GM23338 (cell line): ENCODE results near the gene RIT2. TPM values are rescaled to one million over a fixed set of nuclear protein-coding genes. Genes with fewer than 3 reads are reported as not detected.

Experiments
- ATAC-seq: fragments of 200-7000 bp; cut with Tn5 transposase; 3 replicates; pipeline ENCODE4 v1.9.1; 2020
- DNase-seq: peaks from one replicate; pipeline ENCODE4 v3.0.0-alpha.2; 2015; ENCODE audit warnings: low spot score
- H2AFZ ChIP-seq: fragments of 200-600 bp; sonication (generic); 2 replicates; pipeline ENCODE4 v1.8.0; 2016; ENCODE audit warnings: antibody characterized with exemption, mild to moderate bottlenecking, moderate library complexity
- H3F3A ChIP-seq: fragments of 200-600 bp; sonication (generic); replicated peaks from 2 replicates; pipeline ENCODE4 v1.8.0; 2017; ENCODE audit warnings: antibody characterized with exemption, mixed run types, low read depth
- H3K27ac ChIP-seq: fragments of 200-600 bp; sonication (generic); 2 replicates; pipeline ENCODE4 v1.6.1; 2016; ENCODE audit warnings: low read depth
- H3K27me3 ChIP-seq: fragments of 200-600 bp; sonication (generic); 2 replicates; pipeline ENCODE4 v1.8.0; 2016; ENCODE audit warnings: mild to moderate bottlenecking, mixed run types, moderate library complexity; ENCODE audit not compliant: insufficient read depth
- H3K36me3 ChIP-seq: fragments of 200-600 bp; sonication (generic); 2 replicates; pipeline ENCODE4 v1.8.0; 2016; ENCODE audit warnings: mild to moderate bottlenecking; ENCODE audit not compliant: insufficient read depth
- H3K4me1 ChIP-seq: fragments of 200-600 bp; sonication (generic); 2 replicates; pipeline ENCODE4 v1.8.0; 2016; ENCODE audit warnings: mild to moderate bottlenecking, moderate library complexity; ENCODE audit not compliant: insufficient read depth
- H3K4me2 ChIP-seq: fragments of 200-600 bp; sonication (generic); 2 replicates; pipeline ENCODE4 v1.7.1; 2017; ENCODE audit warnings: mixed run types
- H3K4me3 ChIP-seq: fragments of 200-600 bp; sonication (generic); 2 replicates; pipeline ENCODE4 v1.6.1; 2016; ENCODE audit warnings: mixed run types
- H3K79me2 ChIP-seq: fragments of 200-600 bp; sonication (generic); replicated peaks from 2 replicates; pipeline ENCODE4 v1.8.0; 2017; ENCODE audit warnings: mild to moderate bottlenecking; ENCODE audit not compliant: insufficient read depth
- H3K9me2 ChIP-seq: fragments of 200-600 bp; sonication (generic); 2 replicates; pipeline ENCODE4 v1.8.0; 2017; ENCODE audit not compliant: insufficient read depth
- H4K20me1 ChIP-seq: fragments of 200-600 bp; sonication (generic); replicated peaks from 2 replicates; pipeline ENCODE4 v1.8.0; 2017; ENCODE audit warnings: mild to moderate bottlenecking; ENCODE audit not compliant: insufficient read depth
- H3K27ac Mint-ChIP-seq: 2 replicates; pipeline ENCODE4 v1.8.0; 2020; ENCODE audit warnings: inconsistent platforms, mild to moderate bottlenecking, moderate library complexity, mixed read lengths
- H3K27me3 Mint-ChIP-seq: 3 replicates; pipeline ENCODE4 v1.8.0; 2022; ENCODE audit warnings: low read depth, mild to moderate bottlenecking, moderate library complexity, mixed read lengths, inconsistent platforms; ENCODE audit not compliant: insufficient read depth, poor library complexity
- H3K36me3 Mint-ChIP-seq: 3 replicates; pipeline ENCODE4 v1.8.0; 2021; ENCODE audit warnings: low read depth, mild to moderate bottlenecking, inconsistent platforms, moderate library complexity, mixed read lengths
- H3K4me1 Mint-ChIP-seq: 3 replicates; pipeline ENCODE4 v1.8.0; 2020; ENCODE audit warnings: mild to moderate bottlenecking, inconsistent platforms, mixed read lengths
- H3K4me3 Mint-ChIP-seq: 3 replicates; pipeline ENCODE4 v1.8.0; 2021; ENCODE audit warnings: moderate library complexity, mild to moderate bottlenecking, inconsistent platforms, mixed read lengths
- H3K9me3 Mint-ChIP-seq: 3 replicates; pipeline ENCODE4 v1.8.0; 2020; ENCODE audit warnings: moderate library complexity, mild to moderate bottlenecking, inconsistent platforms, mixed read lengths
- CREB1 ChIP-seq: fragments of 250-450 bp; sonication (Bioruptor Pico); IDR thresholded peaks from 2 replicates; pipeline ENCODE4 v1.5.0; 2020; ENCODE audit warnings: low read depth, mild to moderate bottlenecking, moderate library complexity
- EZH2 ChIP-seq: fragments of 200-600 bp; sonication (generic); IDR thresholded peaks from one replicate; pipeline ENCODE4 v1.8.0; 2017; ENCODE audit warnings: antibody characterized with exemption, mild to moderate bottlenecking, low read depth; ENCODE audit not compliant: unreplicated experiment
- EZH2phosphoT487 ChIP-seq: fragments of 200-600 bp; sonication (generic); IDR thresholded peaks from one replicate; pipeline ENCODE4 v1.8.1; 2018; ENCODE audit warnings: antibody characterized with exemption; ENCODE audit not compliant: unreplicated experiment
- JUNB ChIP-seq: IDR thresholded peaks from one replicate; pipeline ENCODE4 v1.6.1; 2016; ENCODE audit warnings: antibody characterized with exemption; ENCODE audit not compliant: unreplicated experiment
- NANOG ChIP-seq: IDR thresholded peaks from 2 replicates; pipeline ENCODE4 v1.6.1; 2016; ENCODE audit warnings: antibody characterized with exemption, borderline replicate concordance
- POLR2AphosphoS5 ChIP-seq: IDR thresholded peaks from 2 replicates; pipeline ENCODE4 v1.6.1; 2016; ENCODE audit warnings: antibody characterized with exemption, low read depth
- STAT1 ChIP-seq: IDR thresholded peaks from one replicate; pipeline ENCODE4 v1.6.1; 2016; ENCODE audit warnings: antibody characterized with exemption; ENCODE audit not compliant: unreplicated experiment
- ZNF114 ChIP-seq: fragments of 250-450 bp; sonication (Bioruptor Pico); IDR thresholded peaks from 2 replicates; pipeline ENCODE4 v1.5.0; 2020; ENCODE audit warnings: mild to moderate bottlenecking, moderate library complexity
- ZNF331 ChIP-seq: fragments of 250-450 bp; sonication (Bioruptor Pico); IDR thresholded peaks from 2 replicates; pipeline ENCODE4 v1.5.0; 2020; ENCODE audit warnings: low read depth, mild to moderate bottlenecking, moderate library complexity
- polyA plus RNA-seq: library from polyadenylated mRNA; unstranded; fragments of >200 nt; fragmentation: Nextera tagmentation; extraction: Ambion mirVana; gene quantifications from 2 replicates; pipeline ENCODE4 v1.2.1, GENCODE V29; 2016
- total RNA-seq: library from RNA; depleted of rRNA; stranded (reverse); fragments of >200 nt; shearing (Covaris generic); gene quantifications from 2 replicates; pipeline ENCODE4 v1.2.3, GENCODE V29; 2014
- TF ChIP-seq, protein P1 (sequence below): fragments of 250-450 bp; sonication (Bioruptor Pico); IDR thresholded peaks from 2 replicates; pipeline ENCODE4 v1.5.0; 2020; ENCODE audit warnings: mild to moderate bottlenecking, moderate library complexity
- TF ChIP-seq, protein P2 (sequence below): IDR thresholded peaks from 2 replicates; pipeline ENCODE4 v1.6.1; 2016; ENCODE audit warnings: antibody characterized with exemption
- TF ChIP-seq, protein P3 (sequence below), 2 experiments: fragments of 200-600 bp in 1 of 2; sonication (generic) in 1 of 2; conservative IDR thresholded peaks; 2 replicates each; pipeline versions ENCODE4 v1.5.1 to v1.6.1; 2016 to 2017; ENCODE audit warnings: antibody characterized with exemption in 2 of 2, low read depth in 2 of 2, mild to moderate bottlenecking in 2 of 2, moderate library complexity in 1 of 2
- TF ChIP-seq, protein P4 (sequence below): IDR thresholded peaks from one replicate; pipeline ENCODE4 v1.6.1; 2018; ENCODE audit warnings: antibody characterized with exemption; ENCODE audit not compliant: unreplicated experiment

Gene RIT2
- total and polyA plus RNA-seq, 2 experiments from 2014 or later = 1.9 to 8.8 TPM

DNA sequence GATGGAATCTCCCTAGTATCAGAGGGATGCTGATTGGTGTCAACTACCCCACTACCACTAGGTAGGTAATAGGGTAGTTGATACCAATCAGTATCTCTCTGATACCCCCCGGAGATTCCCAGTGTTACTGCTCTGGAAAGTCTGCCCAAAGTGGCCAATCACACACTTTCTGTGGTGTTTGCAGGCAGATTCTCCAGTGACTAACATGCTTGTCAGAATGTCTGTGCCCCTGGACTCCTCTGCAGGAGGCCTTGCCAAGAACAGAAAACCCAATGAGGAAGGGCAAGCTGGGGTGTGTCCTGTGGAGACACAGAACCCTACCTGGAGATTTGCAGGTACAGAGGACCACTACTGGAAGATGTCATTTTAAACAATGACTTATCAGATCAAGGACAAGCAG is 135.1 kb downstream of the RIT2 start:
- no peaks in the 10 kb centered on the region for H3K36me3 Mint-ChIP-seq

More for the DNA sequence above, 135.1 kb downstream of the RIT2 start:
- Histone ChIP-seq H3K4me2 (no peak overlapping the region), H3K36me3 (no peaks in the 10 kb centered on the region), H3K4me1 (peaks cover 10% of the 10 kb centered on the region), H3K27ac (no peak overlapping the region), H3K9me2 (peaks cover 3% of the 10 kb centered on the region; the same call in 1 of the 2 replicates), H3K79me2 (no peaks in the 10 kb centered on the region), H3K4me3 (no peak overlapping the region), H4K20me1 (no peaks in the 10 kb centered on the region), H3F3A (no peaks in the 10 kb centered on the region), H3K27me3 (no peaks in the 10 kb centered on the region), H2AFZ (no peak overlapping the region)
- Mint-ChIP-seq H3K4me1 (peaks cover 6% of the 10 kb centered on the region), H3K4me3 (no peak overlapping the region), H3K9me3 (no peaks in the 10 kb centered on the region), H3K27me3 (no peaks in the 10 kb centered on the region), H3K27ac (no peak overlapping the region)
- DNase-seq (no peak), ATAC-seq (no peak)
- no peak for TF ChIP-seq ZNF331 (CRISPR knock-in tag)
- TF ChIP-seq, protein P1, sequence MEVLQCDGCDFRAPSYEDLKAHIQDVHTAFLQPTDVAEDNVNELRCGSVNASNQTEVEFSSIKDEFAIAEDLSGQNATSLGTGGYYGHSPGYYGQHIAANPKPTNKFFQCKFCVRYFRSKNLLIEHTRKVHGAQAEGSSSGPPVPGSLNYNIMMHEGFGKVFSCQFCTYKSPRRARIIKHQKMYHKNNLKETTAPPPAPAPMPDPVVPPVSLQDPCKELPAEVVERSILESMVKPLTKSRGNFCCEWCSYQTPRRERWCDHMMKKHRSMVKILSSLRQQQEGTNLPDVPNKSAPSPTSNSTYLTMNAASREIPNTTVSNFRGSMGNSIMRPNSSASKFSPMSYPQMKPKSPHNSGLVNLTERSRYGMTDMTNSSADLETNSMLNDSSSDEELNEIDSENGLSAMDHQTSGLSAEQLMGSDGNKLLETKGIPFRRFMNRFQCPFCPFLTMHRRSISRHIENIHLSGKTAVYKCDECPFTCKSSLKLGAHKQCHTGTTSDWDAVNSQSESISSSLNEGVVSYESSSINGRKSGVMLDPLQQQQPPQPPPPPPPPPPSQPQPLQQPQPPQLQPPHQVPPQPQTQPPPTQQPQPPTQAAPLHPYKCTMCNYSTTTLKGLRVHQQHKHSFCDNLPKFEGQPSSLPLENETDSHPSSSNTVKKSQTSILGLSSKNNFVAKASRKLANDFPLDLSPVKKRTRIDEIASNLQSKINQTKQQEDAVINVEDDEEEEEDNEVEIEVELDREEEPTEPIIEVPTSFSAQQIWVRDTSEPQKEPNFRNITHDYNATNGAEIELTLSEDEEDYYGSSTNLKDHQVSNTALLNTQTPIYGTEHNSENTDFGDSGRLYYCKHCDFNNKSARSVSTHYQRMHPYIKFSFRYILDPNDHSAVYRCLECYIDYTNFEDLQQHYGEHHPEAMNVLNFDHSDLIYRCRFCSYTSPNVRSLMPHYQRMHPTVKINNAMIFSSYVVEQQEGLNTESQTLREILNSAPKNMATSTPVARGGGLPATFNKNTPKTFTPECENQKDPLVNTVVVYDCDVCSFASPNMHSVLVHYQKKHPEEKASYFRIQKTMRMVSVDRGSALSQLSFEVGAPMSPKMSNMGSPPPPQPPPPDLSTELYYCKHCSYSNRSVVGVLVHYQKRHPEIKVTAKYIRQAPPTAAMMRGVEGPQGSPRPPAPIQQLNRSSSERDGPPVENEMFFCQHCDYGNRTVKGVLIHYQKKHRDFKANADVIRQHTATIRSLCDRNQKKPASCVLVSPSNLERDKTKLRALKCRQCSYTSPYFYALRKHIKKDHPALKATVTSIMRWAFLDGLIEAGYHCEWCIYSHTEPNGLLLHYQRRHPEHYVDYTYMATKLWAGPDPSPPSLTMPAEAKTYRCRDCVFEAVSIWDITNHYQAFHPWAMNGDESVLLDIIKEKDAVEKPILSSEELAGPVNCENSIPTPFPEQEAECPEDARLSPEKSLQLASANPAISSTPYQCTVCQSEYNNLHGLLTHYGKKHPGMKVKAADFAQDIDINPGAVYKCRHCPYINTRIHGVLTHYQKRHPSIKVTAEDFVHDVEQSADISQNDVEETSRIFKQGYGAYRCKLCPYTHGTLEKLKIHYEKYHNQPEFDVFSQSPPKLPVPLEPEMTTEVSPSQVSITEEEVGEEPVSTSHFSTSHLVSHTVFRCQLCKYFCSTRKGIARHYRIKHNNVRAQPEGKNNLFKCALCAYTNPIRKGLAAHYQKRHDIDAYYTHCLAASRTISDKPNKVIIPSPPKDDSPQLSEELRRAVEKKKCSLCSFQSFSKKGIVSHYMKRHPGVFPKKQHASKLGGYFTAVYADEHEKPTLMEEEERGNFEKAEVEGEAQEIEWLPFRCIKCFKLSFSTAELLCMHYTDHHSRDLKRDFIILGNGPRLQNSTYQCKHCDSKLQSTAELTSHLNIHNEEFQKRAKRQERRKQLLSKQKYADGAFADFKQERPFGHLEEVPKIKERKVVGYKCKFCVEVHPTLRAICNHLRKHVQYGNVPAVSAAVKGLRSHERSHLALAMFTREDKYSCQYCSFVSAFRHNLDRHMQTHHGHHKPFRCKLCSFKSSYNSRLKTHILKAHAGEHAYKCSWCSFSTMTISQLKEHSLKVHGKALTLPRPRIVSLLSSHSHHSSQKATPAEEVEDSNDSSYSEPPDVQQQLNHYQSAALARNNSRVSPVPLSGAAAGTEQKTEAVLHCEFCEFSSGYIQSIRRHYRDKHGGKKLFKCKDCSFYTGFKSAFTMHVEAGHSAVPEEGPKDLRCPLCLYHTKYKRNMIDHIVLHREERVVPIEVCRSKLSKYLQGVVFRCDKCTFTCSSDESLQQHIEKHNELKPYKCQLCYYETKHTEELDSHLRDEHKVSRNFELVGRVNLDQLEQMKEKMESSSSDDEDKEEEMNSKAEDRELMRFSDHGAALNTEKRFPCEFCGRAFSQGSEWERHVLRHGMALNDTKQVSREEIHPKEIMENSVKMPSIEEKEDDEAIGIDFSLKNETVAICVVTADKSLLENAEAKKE (CRISPR knock-in tag) = no peak
- TF ChIP-seq JUNB = no peak
- TF ChIP-seq STAT1 = no peak
- TF ChIP-seq, protein P2, sequence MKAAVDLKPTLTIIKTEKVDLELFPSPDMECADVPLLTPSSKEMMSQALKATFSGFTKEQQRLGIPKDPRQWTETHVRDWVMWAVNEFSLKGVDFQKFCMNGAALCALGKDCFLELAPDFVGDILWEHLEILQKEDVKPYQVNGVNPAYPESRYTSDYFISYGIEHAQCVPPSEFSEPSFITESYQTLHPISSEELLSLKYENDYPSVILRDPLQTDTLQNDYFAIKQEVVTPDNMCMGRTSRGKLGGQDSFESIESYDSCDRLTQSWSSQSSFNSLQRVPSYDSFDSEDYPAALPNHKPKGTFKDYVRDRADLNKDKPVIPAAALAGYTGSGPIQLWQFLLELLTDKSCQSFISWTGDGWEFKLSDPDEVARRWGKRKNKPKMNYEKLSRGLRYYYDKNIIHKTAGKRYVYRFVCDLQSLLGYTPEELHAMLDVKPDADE = no peak
- TF ChIP-seq CREB1 (CRISPR knock-in tag) = no peak
- TF ChIP-seq, protein P3, sequence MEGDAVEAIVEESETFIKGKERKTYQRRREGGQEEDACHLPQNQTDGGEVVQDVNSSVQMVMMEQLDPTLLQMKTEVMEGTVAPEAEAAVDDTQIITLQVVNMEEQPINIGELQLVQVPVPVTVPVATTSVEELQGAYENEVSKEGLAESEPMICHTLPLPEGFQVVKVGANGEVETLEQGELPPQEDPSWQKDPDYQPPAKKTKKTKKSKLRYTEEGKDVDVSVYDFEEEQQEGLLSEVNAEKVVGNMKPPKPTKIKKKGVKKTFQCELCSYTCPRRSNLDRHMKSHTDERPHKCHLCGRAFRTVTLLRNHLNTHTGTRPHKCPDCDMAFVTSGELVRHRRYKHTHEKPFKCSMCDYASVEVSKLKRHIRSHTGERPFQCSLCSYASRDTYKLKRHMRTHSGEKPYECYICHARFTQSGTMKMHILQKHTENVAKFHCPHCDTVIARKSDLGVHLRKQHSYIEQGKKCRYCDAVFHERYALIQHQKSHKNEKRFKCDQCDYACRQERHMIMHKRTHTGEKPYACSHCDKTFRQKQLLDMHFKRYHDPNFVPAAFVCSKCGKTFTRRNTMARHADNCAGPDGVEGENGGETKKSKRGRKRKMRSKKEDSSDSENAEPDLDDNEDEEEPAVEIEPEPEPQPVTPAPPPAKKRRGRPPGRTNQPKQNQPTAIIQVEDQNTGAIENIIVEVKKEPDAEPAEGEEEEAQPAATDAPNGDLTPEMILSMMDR (conservative IDR thresholded peaks at IDR 0.05; ENCODE audit: low read depth in 2 of 2) = no peak
- no peak for TF ChIP-seq POLR2AphosphoS5
- no peak for TF ChIP-seq NANOG
- no peak for TF ChIP-seq ZNF114 (CRISPR knock-in tag)
- TF ChIP-seq, protein P4, sequence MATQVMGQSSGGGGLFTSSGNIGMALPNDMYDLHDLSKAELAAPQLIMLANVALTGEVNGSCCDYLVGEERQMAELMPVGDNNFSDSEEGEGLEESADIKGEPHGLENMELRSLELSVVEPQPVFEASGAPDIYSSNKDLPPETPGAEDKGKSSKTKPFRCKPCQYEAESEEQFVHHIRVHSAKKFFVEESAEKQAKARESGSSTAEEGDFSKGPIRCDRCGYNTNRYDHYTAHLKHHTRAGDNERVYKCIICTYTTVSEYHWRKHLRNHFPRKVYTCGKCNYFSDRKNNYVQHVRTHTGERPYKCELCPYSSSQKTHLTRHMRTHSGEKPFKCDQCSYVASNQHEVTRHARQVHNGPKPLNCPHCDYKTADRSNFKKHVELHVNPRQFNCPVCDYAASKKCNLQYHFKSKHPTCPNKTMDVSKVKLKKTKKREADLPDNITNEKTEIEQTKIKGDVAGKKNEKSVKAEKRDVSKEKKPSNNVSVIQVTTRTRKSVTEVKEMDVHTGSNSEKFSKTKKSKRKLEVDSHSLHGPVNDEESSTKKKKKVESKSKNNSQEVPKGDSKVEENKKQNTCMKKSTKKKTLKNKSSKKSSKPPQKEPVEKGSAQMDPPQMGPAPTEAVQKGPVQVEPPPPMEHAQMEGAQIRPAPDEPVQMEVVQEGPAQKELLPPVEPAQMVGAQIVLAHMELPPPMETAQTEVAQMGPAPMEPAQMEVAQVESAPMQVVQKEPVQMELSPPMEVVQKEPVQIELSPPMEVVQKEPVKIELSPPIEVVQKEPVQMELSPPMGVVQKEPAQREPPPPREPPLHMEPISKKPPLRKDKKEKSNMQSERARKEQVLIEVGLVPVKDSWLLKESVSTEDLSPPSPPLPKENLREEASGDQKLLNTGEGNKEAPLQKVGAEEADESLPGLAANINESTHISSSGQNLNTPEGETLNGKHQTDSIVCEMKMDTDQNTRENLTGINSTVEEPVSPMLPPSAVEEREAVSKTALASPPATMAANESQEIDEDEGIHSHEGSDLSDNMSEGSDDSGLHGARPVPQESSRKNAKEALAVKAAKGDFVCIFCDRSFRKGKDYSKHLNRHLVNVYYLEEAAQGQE = no peak
- no peak for TF ChIP-seq EZH2
- TF ChIP-seq EZH2phosphoT487 = no peak
